Measurements from ENCODE around the gene VSTM1.

Gene VSTM1

GRCh38 chr19:54024660-54025059, 39.0 kb downstream of the VSTM1 start:
- Histone ChIP-seq H3K4me3 (ENCODE audit: low read length) (no peak overlapping the region), H3K36me3 (ENCODE audit: insufficient read depth, low read depth, low read length) (no peaks in the 10 kb centered on the region), H3K9me3 (ENCODE audit: insufficient read depth, low read depth, low read length) (no peaks in the 10 kb centered on the region), H3K27me3 (ENCODE audit: insufficient read depth, low read length) (0 out of 2 replicates have a peak, but pooled peaks cover 6% of the 10 kb centered on the region), H3K4me1 (ENCODE audit: insufficient read depth, low read length) (no peaks in the 10 kb centered on the region), H3K9ac (ENCODE audit: low read depth, low read length) (no peak overlapping the region), H3K27ac (ENCODE audit: low read length) (no peak overlapping the region)

GRCh38 chr19:54023191-54023590, 40.5 kb downstream of the VSTM1 start:
- no peaks in the 10 kb centered on the region for H3K4me1 ChIP-seq (ENCODE audit: insufficient read depth, low read length)
- H3K27ac ChIP-seq (ENCODE audit: low read length): no peak overlapping the region

DNA sequence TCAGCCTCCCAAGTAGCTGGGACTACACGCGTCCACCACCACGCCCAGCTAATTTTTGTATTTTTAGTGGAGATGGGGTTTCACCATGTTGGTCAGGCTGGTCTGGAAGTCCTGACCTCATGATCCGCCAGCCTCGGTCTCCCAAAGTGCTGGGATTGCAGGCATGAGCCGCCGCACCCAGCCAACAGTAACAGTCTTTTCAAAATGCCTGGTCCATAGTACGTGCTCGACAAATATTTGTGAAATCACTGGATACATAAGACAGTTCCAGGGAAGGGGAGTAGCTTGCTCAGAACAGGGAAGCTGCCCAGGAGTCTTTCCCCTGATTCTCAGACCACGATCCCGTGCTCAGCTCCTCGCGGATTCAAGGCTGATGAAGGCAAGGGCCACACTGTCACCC, 41.8 kb downstream of the VSTM1 start:
- Histone ChIP-seq H3K27ac (ENCODE audit: low read length) (no peak overlapping the region), H3K4me3 (ENCODE audit: low read length) (no peak overlapping the region), H3K9ac (ENCODE audit: low read depth, low read length) (no peak overlapping the region)

More at GRCh38 chr19:54023191-54023590, 40.5 kb downstream of the VSTM1 start:
- Histone ChIP-seq H3K36me3 (ENCODE audit: insufficient read depth, low read depth, low read length) (no peaks in the 10 kb centered on the region), H3K9me3 (ENCODE audit: insufficient read depth, low read depth, low read length) (no peaks in the 10 kb centered on the region), H3K9ac (ENCODE audit: low read depth, low read length) (no peak overlapping the region), H3K4me3 (ENCODE audit: low read length) (no peak overlapping the region), H3K27me3 (ENCODE audit: insufficient read depth, low read length) (0 out of 2 replicates have a peak, but pooled peaks cover 6% of the 10 kb centered on the region)

GRCh38 chr19:54021363-54021762, 42.3 kb downstream of the VSTM1 start:
- H3K27ac ChIP-seq (ENCODE audit: low read length): no peak overlapping the region
- H3K27me3 ChIP-seq (ENCODE audit: insufficient read depth, low read length): 0 out of 2 replicates have a peak, but pooled peaks cover 6% of the 10 kb centered on the region
- H3K9ac ChIP-seq (ENCODE audit: low read depth, low read length): no peak overlapping the region
- H3K4me3 ChIP-seq (ENCODE audit: low read length): no peak overlapping the region
- no peaks in the 10 kb centered on the region for H3K9me3 ChIP-seq (ENCODE audit: insufficient read depth, low read depth, low read length)
- H3K36me3 ChIP-seq (ENCODE audit: insufficient read depth, low read depth, low read length): no peaks in the 10 kb centered on the region
- H3K4me1 ChIP-seq (ENCODE audit: insufficient read depth, low read length): no peaks in the 10 kb centered on the region

More for the DNA sequence above, 41.8 kb downstream of the VSTM1 start:
- H3K9me3 ChIP-seq (ENCODE audit: insufficient read depth, low read depth, low read length): no peaks in the 10 kb centered on the region
- 0 out of 2 replicates have a peak, but pooled peaks cover 6% of the 10 kb centered on the region for H3K27me3 ChIP-seq (ENCODE audit: insufficient read depth, low read length)
- H3K4me1 ChIP-seq (ENCODE audit: insufficient read depth, low read length): no peaks in the 10 kb centered on the region
- H3K36me3 ChIP-seq (ENCODE audit: insufficient read depth, low read depth, low read length): no peaks in the 10 kb centered on the region

DNA sequence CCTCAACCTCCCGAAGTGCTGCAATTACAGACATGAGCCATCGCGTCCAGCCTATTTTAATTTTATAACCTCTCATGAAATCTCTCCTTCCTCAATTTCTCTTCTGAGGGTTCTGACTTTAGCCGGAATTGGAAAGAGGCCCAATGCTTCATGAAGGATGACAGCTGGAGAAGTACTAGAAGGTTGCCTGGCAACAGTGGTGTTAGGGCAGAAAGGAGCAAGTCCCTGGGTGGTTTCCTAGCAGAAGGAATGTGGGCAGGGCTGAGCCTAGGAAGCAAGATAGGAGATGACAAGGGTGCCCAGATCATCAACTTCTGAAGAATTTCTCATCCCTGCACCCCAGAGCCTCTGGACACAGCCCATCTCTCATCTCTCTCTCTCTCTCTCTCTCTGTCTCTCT, 46.4 kb downstream of the VSTM1 start:
- no peak overlapping the region for H3K27ac ChIP-seq (ENCODE audit: low read length)
- no peak overlapping the region for H3K9ac ChIP-seq (ENCODE audit: low read depth, low read length)
- no peaks in the 10 kb centered on the region for H3K27me3 ChIP-seq (ENCODE audit: insufficient read depth, low read length)
- no peaks in the 10 kb centered on the region for H3K4me1 ChIP-seq (ENCODE audit: insufficient read depth, low read length)
- H3K4me3 ChIP-seq (ENCODE audit: low read length): no peak overlapping the region
- H3K9me3 ChIP-seq (ENCODE audit: insufficient read depth, low read depth, low read length): no peaks in the 10 kb centered on the region
- H3K36me3 ChIP-seq (ENCODE audit: insufficient read depth, low read depth, low read length): no peaks in the 10 kb centered on the region

DNA sequence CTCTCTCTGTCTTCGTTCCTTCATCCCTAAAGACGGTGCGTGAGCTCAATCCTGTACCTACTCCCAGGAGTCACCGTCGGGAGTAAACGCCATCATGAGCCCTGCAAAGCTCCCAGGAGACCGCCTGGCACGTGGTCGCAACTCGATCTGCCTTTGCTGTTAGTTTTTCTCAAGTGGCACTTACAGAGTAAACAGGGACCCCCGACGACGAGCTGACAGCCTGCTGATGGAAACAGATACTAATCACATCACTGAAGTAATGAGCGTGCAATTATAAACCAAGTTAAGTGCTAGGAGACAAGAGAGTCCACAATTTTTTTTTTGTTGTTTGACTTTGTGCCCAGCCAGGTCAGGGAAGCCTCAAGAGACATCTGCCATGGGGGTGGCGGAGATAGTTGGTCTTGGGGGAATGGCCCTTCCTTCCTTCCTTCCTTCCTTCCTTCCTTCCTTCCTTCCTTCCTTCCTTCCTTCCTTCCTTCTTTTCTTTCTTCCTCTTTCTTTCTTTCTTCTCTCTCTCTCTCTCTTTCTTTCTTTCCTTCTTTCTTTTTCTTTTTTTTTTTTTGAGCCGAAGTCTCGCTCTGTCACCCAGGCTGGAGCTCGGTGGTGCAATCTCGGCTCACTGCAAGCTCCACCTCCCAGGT, 48.7 kb downstream of the VSTM1 start:
- no peak overlapping the region for H3K9ac ChIP-seq (ENCODE audit: low read depth, low read length)

DNA sequence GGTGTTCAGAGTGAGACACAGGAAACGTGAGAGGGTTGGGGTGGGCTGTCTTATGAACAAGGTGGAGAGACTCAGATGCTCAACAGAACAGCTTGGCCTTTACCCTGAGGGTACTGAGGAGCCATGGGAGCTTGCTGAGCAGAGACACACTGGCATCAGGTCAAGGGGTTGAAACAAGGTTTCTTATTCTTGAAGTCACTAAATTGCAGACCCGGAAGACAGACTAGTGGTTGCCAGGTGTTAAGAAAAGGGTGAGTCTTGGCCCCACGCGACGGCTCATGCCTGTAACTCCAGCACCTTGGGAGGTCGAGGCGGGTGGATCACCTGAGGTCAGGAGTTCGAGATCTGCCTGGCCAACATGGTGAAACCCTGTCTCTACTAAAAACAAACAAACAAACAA, 49.8 kb downstream of the VSTM1 start:
- no peaks in the 10 kb centered on the region for H3K27me3 ChIP-seq (ENCODE audit: insufficient read depth, low read length)
- H3K9ac ChIP-seq (ENCODE audit: low read depth, low read length): no peak overlapping the region
- no peaks in the 10 kb centered on the region for H3K36me3 ChIP-seq (ENCODE audit: insufficient read depth, low read depth, low read length)
- H3K27ac ChIP-seq (ENCODE audit: low read length): no peak overlapping the region
- no peaks in the 10 kb centered on the region for H3K4me1 ChIP-seq (ENCODE audit: insufficient read depth, low read length)
- H3K4me3 ChIP-seq (ENCODE audit: low read length): no peak overlapping the region
- no peaks in the 10 kb centered on the region for H3K9me3 ChIP-seq (ENCODE audit: insufficient read depth, low read depth, low read length)

More for the DNA sequence above, 48.7 kb downstream of the VSTM1 start:
- no peaks in the 10 kb centered on the region for H3K36me3 ChIP-seq (ENCODE audit: insufficient read depth, low read depth, low read length)
- H3K27me3 ChIP-seq (ENCODE audit: insufficient read depth, low read length): no peaks in the 10 kb centered on the region
- no peak overlapping the region for H3K4me3 ChIP-seq (ENCODE audit: low read length)
- no peaks in the 10 kb centered on the region for H3K4me1 ChIP-seq (ENCODE audit: insufficient read depth, low read length)
- H3K27ac ChIP-seq (ENCODE audit: low read length): no peak overlapping the region
- no peaks in the 10 kb centered on the region for H3K9me3 ChIP-seq (ENCODE audit: insufficient read depth, low read depth, low read length)

GRCh38 chr19:54011507-54012211, 52.0 kb downstream of the VSTM1 start:
- no peak overlapping the region; the same call in 1 of the 2 replicates for H3K9ac ChIP-seq (ENCODE audit: low read depth, low read length)
- H3K27ac ChIP-seq (ENCODE audit: low read length): no peak overlapping the region

DNA sequence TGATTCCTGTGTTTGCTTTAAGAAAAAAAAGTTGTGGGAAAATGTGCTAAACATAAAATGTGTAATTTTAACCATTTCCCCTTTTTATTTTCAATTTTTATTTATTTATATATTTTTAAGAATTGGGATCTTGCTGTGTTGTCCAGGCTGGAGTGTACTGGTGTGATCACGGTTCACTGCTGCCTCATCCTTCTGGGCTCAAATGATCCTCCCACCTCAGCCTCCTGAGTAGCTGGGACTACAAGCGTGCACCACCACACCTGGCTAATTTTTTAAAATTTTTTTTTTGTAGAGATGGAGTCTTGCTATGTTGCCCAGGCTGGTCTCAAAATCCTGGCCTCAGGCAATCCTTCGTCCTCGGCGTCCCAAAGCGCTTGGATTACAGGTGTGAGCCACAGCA, 53.2 kb downstream of the VSTM1 start:
- Histone ChIP-seq H3K36me3 (ENCODE audit: insufficient read depth, low read depth, low read length) (no peaks in the 10 kb centered on the region), H3K9me3 (ENCODE audit: insufficient read depth, low read depth, low read length) (no peaks in the 10 kb centered on the region), H3K27ac (ENCODE audit: low read length) (no peak overlapping the region), H3K4me1 (ENCODE audit: insufficient read depth, low read length) (no peaks in the 10 kb centered on the region), H3K4me3 (ENCODE audit: low read length) (no peak overlapping the region), H3K27me3 (ENCODE audit: insufficient read depth, low read length) (no peaks in the 10 kb centered on the region), H3K9ac (ENCODE audit: low read depth, low read length) (no peak overlapping the region)

More at GRCh38 chr19:54011507-54012211, 52.0 kb downstream of the VSTM1 start:
- H3K9me3 ChIP-seq (ENCODE audit: insufficient read depth, low read depth, low read length): no peaks in the 10 kb centered on the region
- H3K27me3 ChIP-seq (ENCODE audit: insufficient read depth, low read length): no peaks in the 10 kb centered on the region
- no peaks in the 10 kb centered on the region for H3K4me1 ChIP-seq (ENCODE audit: insufficient read depth, low read length)
- H3K36me3 ChIP-seq (ENCODE audit: insufficient read depth, low read depth, low read length): no peaks in the 10 kb centered on the region
- H3K4me3 ChIP-seq (ENCODE audit: low read length): peak overlapping the region; percentile 40; the same call in 1 of the 2 replicates

DNA sequence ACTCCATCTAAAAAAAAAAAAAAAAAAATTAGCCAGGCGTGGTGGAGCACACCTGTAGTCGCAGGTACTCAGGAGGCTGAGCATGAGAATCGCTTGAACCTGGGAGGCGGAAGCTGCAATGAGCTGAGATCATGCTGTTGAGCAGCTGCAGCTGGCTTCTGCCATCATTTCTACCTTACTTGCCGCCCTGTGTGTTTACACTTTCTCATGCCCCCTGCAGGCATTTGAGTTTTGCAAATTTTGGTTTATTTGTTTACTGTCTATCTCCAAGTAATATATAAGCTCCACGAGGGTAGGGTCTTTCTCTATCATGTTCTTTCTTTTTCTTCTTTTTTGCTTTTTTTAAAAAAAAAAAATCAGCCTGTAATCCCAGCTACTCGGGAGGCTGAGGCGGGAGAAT, 54.3 kb downstream of the VSTM1 start:
- H3K9me3 ChIP-seq (ENCODE audit: insufficient read depth, low read depth, low read length): no peaks in the 10 kb centered on the region
- no peak overlapping the region for H3K27ac ChIP-seq (ENCODE audit: low read length)
- no peaks in the 10 kb centered on the region for H3K27me3 ChIP-seq (ENCODE audit: insufficient read depth, low read length)
- H3K4me3 ChIP-seq (ENCODE audit: low read length): no peak overlapping the region
- no peak overlapping the region for H3K9ac ChIP-seq (ENCODE audit: low read depth, low read length)
- no peaks in the 10 kb centered on the region for H3K36me3 ChIP-seq (ENCODE audit: insufficient read depth, low read depth, low read length)
- no peaks in the 10 kb centered on the region for H3K4me1 ChIP-seq (ENCODE audit: insufficient read depth, low read length)

DNA sequence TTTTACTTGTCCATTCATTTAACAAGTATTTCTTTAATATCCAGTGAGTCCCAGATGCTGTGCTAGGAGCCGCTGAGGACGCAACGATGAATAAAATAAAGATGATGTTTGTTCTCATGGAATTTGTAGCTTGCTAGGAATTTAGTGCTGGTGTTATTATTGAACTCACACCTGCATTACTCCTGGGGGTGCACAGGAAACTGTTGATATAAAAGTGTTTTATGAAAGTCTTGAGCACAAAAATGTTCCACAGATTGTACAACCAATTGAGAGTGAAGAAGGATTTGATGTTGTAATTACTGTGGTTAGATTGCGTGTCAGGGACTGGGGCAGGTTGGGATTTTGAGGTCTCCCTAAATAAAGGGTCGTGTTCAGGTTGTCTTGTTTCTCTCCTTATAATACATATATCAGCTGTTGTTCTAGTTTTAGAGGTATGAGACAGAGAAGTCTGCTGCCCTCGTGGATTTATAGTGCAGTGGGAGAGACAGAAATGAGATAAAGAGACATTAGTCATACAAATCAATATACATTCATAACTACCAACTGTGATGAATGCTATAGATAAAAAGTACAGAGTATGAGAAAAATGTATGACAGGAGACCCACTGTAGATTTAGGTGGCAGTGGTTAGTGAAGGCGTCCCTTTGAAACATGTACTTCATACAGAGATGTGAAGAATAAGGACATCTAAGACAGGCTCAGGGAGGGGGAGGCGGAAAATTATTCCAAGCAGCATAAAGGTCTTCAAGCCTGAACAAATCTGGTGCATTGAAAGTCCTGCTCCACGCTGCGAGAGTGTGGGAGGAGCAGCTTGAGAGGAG, 61.0 kb downstream of the VSTM1 start:
- Histone ChIP-seq H3K4me3 (ENCODE audit: low read length) (no peak overlapping the region), H3K4me1 (ENCODE audit: insufficient read depth, low read length) (peaks cover 4% of the 10 kb centered on the region; the same call in 1 of the 2 replicates), H3K36me3 (ENCODE audit: insufficient read depth, low read depth, low read length) (no peaks in the 10 kb centered on the region), H3K27ac (ENCODE audit: low read length) (no peak overlapping the region), H3K27me3 (ENCODE audit: insufficient read depth, low read length) (peaks cover 28% of the 10 kb centered on the region), H3K9me3 (ENCODE audit: insufficient read depth, low read depth, low read length) (no peaks in the 10 kb centered on the region), H3K9ac (ENCODE audit: low read depth, low read length) (no peak overlapping the region)
